KMS-11 (cell line): ENCODE data around the gene RAB43.

Source experiments
- H2AFZ ChIP-seq: fragments of 200-600 bp; sonication (generic); 2 replicates; pipeline ENCODE4 v1.6.1; 2016; ENCODE audit warnings: antibody characterized with exemption, mixed run types, low read depth
- H3K27ac ChIP-seq: fragments of 200-600 bp; sonication (generic); 2 replicates; pipeline ENCODE4 v1.6.1; 2016; ENCODE audit warnings: mild to moderate bottlenecking, mixed run types
- H3K27me3 ChIP-seq: fragments of 200-600 bp; sonication (generic); 2 replicates; pipeline ENCODE4 v1.6.1; 2017; ENCODE audit warnings: mild to moderate bottlenecking, low read depth, mixed run types, moderate library complexity; ENCODE audit not compliant: insufficient read depth
- H3K36me3 ChIP-seq: fragments of 200-600 bp; sonication (generic); 2 replicates; pipeline ENCODE4 v1.6.1; 2017; ENCODE audit warnings: mild to moderate bottlenecking, mixed run types; ENCODE audit not compliant: insufficient read depth
- H3K4me1 ChIP-seq: fragments of 200-600 bp; sonication (generic); 2 replicates; pipeline ENCODE4 v1.6.1; 2016; ENCODE audit warnings: mild to moderate bottlenecking, low read depth, mixed run types; ENCODE audit not compliant: poor library complexity, severe bottlenecking
- H3K4me2 ChIP-seq: fragments of 200-600 bp; sonication (generic); 2 replicates; pipeline ENCODE4 v1.7.0; 2016; ENCODE audit warnings: mild to moderate bottlenecking, mixed run types
- H3K4me3 ChIP-seq: fragments of 200-600 bp; sonication (generic); IDR thresholded peaks from 2 replicates; pipeline ENCODE4 v1.6.1; 2017; ENCODE audit warnings: low read depth, low read length, mixed read lengths; ENCODE audit not compliant: insufficient read depth
- H3K79me2 ChIP-seq: fragments of 200-600 bp; sonication (generic); 2 replicates; pipeline ENCODE4 v1.6.1; 2016; ENCODE audit warnings: low read depth, mixed run types; ENCODE audit not compliant: insufficient read depth
- H3K9ac ChIP-seq: fragments of 200-600 bp; sonication (generic); 2 replicates; pipeline ENCODE4 v1.6.1; 2016; ENCODE audit warnings: mild to moderate bottlenecking, mixed run types
- H4K20me1 ChIP-seq: fragments of 200-600 bp; sonication (generic); 2 replicates; pipeline ENCODE4 v1.6.1; 2016; ENCODE audit warnings: mild to moderate bottlenecking, mixed run types; ENCODE audit not compliant: insufficient read depth
- TF ChIP-seq, protein P1 (sequence below): fragments of 200-600 bp; sonication (generic); conservative IDR thresholded peaks from 2 replicates; pipeline ENCODE4 v1.6.1; 2017; ENCODE audit warnings: low read depth, mild to moderate bottlenecking, antibody characterized with exemption, low read length, moderate library complexity, mixed read lengths

Gene RAB43

DNA sequence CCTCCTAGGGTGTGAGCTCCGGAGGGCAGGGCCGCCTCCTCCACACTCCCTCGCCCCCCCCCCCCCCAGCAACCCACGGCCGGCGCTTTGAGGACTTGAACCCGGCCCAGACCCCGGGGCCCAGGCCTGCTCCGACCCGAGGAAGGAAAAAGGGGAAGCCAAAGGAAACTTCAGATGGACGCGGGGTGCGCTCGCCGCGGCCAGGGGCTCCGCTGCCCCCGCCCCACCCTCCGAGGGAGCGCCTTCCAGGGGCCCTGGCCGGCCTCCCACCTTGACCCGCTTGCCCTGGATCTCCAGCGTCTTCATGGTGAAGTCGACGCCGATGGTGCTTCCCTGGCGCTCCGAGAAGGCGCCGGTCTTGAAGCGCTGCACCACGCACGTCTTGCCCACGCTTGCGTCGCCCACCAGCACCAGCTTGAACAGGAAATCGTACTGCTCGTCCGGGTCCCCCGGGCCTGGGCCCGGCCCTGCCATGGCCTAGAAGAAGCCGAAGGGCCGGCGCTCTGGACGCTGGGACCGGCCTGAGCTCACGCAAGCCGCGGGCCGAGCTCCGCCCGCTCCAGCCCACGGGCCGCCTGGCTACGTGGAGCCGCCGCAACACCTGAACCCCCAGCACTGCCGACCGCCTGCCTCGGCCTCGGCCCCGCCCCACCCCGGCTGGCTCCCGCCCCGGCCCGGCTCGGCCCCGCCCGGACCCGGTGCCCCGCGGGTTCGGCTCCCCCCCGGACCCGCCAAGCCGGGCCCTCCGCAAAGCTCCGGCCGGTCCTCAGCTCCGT is 400 bp downstream of the RAB43 start:
- H3K36me3 ChIP-seq = no peaks in the 10 kb centered on the region
- H2AFZ ChIP-seq = peak overlapping the region; percentile 57; the same call in 1 of the 2 replicates
- TF ChIP-seq, protein P1, sequence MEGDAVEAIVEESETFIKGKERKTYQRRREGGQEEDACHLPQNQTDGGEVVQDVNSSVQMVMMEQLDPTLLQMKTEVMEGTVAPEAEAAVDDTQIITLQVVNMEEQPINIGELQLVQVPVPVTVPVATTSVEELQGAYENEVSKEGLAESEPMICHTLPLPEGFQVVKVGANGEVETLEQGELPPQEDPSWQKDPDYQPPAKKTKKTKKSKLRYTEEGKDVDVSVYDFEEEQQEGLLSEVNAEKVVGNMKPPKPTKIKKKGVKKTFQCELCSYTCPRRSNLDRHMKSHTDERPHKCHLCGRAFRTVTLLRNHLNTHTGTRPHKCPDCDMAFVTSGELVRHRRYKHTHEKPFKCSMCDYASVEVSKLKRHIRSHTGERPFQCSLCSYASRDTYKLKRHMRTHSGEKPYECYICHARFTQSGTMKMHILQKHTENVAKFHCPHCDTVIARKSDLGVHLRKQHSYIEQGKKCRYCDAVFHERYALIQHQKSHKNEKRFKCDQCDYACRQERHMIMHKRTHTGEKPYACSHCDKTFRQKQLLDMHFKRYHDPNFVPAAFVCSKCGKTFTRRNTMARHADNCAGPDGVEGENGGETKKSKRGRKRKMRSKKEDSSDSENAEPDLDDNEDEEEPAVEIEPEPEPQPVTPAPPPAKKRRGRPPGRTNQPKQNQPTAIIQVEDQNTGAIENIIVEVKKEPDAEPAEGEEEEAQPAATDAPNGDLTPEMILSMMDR = no peak
- peaks cover 31% of the 10 kb centered on the region; the same call in 1 of the 2 replicates for H3K79me2 ChIP-seq
- no peaks in the 10 kb centered on the region for H4K20me1 ChIP-seq
- H3K27me3 ChIP-seq = no peaks in the 10 kb centered on the region
- H3K27ac ChIP-seq = peak overlapping the region; percentile 83
- H3K9ac ChIP-seq = peak overlapping the region; percentile 64
- peak overlapping the region; percentile 93 for H3K4me2 ChIP-seq
- H3K4me1 ChIP-seq = peaks cover 60% of the 10 kb centered on the region
- H3K4me3 ChIP-seq = no peak overlapping the region

DNA sequence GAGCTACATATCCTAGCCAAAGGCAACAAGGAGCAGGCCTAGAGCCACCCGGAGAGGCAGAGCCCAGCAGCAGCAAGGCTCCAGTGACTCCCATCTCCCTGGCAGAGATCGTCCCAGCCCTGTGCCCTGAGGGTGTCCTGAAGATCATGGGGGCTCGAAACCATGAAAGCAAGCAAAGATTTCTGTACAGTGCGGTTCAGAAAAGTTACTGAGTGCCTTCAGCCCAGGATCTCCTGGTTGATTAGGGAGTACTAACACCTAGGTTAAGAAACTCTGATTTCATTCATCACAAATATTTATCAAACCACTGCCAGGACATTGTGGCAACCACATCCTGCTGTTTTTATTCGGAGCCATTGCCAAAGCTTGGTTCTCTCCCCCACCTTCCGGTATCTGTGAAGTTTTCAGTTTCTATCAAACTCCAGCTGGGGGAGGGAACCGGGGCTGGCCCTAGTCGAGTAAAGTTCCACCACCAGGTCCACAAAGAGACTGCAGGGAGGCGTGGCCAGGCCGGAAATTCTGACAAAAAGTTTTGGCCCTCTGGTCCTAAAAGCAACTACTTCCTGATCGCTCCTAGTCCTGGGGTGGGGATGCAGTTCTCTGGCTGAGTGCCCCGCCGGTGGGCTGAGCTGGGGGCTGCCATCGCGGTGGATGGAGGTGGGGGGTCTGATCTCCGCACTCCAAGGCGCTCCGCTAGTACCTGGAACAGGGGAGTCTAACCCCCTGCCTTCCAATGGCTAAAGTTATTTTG is 1.2 kb downstream of the RAB43 start:
- Histone ChIP-seq H2AFZ (peak overlapping the region; percentile 57; the same call in 1 of the 2 replicates), H3K79me2 (peaks cover 31% of the 10 kb centered on the region; the same call in 1 of the 2 replicates), H3K27ac (peak overlapping the region; percentile 83), H3K27me3 (no peaks in the 10 kb centered on the region), H3K36me3 (no peaks in the 10 kb centered on the region), H3K4me1 (peaks cover 67% of the 10 kb centered on the region), H4K20me1 (no peaks in the 10 kb centered on the region), H3K4me3 (no peak overlapping the region), H3K9ac (peak overlapping the region; percentile 64), H3K4me2 (peak overlapping the region; percentile 93)
- TF ChIP-seq, protein P1 = peak; percentile 26; the same call in 1 of the 2 replicates

DNA sequence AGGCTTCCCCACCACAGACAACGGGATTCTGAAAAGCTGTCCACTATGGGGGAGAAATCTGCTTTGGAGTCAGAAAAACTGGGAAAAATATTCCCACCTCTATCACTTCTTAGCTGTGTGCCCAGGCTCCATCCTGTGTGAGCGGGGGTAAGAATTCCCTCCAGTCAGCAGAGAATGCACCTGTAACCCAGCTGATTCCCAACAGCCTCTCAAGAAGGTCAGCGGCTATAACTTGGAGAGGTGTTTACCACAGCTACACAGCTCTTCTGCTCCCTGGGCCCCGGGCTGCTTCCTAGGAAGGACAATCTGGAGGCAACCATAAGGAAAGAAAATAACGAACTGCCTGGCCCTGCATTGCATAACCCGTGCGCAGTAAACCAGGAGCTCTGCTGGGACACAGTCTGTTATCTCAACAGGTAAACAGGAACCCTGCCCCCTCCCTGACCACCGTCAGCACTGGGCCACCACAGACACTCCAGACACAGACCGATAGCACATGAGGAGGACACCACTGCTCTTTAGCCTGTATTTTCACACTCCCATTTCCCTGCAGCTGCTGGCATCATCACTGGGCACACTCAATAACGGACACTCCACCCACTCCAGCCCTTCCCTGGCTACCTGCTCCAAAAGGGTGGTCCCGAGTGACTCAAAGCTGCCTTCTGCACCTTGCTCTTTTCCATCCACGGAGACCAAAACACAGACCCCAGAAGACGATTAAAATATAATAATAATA is 2.1 kb downstream of the RAB43 start:
- Histone ChIP-seq H3K4me1 (peaks cover 67% of the 10 kb centered on the region), H3K4me3 (no peak overlapping the region)

More for the DNA sequence above, 2.1 kb downstream of the RAB43 start:
- Histone ChIP-seq H3K36me3 (no peaks in the 10 kb centered on the region), H2AFZ (peak overlapping the region; percentile 36; the same call in 1 of the 2 replicates), H4K20me1 (no peaks in the 10 kb centered on the region), H3K4me2 (peak overlapping the region; percentile 93), H3K27ac (peak overlapping the region; percentile 83), H3K9ac (peak overlapping the region; percentile 55), H3K79me2 (peaks cover 31% of the 10 kb centered on the region; the same call in 1 of the 2 replicates), H3K27me3 (no peaks in the 10 kb centered on the region)
- TF ChIP-seq, protein P1 = no peak
